Fibroblast of the aortic adventitia (primary cell): ENCODE data around the gene TAGLN2. TPM values are rescaled to one million over a fixed set of nuclear protein-coding genes. Genes with fewer than 3 reads are reported as not detected.

Source experiments
- DNase-seq: peaks from one replicate; pipeline ENCODE4 v3.0.0-alpha.2; 2010; ENCODE audit warnings: low read depth
- H3K4me3 ChIP-seq: 2 replicates; pipeline ENCODE4 v1.5.1; 2011; ENCODE audit warnings: low read depth, mild to moderate bottlenecking, control low read depth, low read length, moderate library complexity
- total RNA-seq: library from RNA; depleted of rRNA; stranded (reverse); fragments of >200 nt; gene quantifications from 2 replicates; pipeline ENCODE4 v1.2.3, GENCODE V29; 2012; ENCODE audit warnings: low replicate concordance
- TF ChIP-seq, protein P1 (sequence below): IDR thresholded peaks from 2 replicates; pipeline ENCODE4 v1.5.1; 2011; ENCODE audit warnings: mild to moderate bottlenecking, low read length, control low read depth, inconsistent platforms; ENCODE audit not compliant: insufficient read depth

Gene TAGLN2
- total RNA-seq, 1 donor = 228 TPM

DNA sequence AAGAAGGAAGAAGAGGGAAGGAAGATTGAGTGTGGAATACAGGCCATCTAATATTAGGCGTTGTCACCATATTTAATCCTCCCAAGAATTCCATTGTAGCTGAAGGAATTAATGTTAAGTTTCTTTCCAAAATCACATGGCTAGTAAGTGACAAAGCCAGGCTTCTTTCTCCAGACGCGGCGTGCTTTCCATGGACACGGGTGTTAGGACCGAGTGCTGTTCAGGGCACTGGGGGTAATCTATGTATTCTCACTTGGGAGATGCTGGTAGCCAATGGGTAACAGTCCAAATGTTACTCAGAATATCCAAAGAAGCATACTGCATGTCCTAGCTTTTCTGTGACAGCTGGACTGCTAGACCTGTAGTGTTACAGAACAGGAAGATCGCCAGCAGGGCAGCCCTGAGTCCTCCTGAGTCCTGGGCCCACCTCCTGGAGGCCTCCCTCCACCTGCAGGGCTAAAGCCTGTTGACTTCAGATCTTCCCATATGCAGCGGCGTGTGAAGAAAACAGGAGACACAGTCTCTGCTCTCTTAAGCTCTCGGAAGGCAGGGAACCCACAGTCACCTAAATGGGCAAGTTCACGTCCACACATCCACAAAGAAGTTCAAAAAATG lies 14.8 kb upstream of the TAGLN2 start:
- H3K4me3 ChIP-seq = no peak overlapping the region
- DNase-seq = no peak

DNA sequence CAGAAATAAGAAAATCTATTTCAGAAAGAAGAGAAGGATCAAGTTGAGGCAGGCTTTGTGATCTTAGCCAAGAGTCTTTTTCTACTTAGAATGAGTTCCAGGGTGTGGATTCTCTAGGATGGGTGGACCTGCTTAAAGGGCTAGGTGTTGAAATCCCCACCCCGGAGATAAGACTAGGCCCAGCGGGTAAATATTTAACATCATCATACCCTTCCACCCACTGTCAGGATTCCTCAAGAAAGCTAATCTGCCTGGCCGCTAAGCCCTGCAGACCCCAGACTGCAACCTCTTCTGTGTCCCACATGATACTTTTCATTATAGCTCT lies 14.3 kb upstream of the TAGLN2 start:
- no peak overlapping the region for H3K4me3 ChIP-seq

More for the DNA sequence above, 14.8 kb upstream of the TAGLN2 start:
- TF ChIP-seq, protein P1, sequence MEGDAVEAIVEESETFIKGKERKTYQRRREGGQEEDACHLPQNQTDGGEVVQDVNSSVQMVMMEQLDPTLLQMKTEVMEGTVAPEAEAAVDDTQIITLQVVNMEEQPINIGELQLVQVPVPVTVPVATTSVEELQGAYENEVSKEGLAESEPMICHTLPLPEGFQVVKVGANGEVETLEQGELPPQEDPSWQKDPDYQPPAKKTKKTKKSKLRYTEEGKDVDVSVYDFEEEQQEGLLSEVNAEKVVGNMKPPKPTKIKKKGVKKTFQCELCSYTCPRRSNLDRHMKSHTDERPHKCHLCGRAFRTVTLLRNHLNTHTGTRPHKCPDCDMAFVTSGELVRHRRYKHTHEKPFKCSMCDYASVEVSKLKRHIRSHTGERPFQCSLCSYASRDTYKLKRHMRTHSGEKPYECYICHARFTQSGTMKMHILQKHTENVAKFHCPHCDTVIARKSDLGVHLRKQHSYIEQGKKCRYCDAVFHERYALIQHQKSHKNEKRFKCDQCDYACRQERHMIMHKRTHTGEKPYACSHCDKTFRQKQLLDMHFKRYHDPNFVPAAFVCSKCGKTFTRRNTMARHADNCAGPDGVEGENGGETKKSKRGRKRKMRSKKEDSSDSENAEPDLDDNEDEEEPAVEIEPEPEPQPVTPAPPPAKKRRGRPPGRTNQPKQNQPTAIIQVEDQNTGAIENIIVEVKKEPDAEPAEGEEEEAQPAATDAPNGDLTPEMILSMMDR = no peak

DNA sequence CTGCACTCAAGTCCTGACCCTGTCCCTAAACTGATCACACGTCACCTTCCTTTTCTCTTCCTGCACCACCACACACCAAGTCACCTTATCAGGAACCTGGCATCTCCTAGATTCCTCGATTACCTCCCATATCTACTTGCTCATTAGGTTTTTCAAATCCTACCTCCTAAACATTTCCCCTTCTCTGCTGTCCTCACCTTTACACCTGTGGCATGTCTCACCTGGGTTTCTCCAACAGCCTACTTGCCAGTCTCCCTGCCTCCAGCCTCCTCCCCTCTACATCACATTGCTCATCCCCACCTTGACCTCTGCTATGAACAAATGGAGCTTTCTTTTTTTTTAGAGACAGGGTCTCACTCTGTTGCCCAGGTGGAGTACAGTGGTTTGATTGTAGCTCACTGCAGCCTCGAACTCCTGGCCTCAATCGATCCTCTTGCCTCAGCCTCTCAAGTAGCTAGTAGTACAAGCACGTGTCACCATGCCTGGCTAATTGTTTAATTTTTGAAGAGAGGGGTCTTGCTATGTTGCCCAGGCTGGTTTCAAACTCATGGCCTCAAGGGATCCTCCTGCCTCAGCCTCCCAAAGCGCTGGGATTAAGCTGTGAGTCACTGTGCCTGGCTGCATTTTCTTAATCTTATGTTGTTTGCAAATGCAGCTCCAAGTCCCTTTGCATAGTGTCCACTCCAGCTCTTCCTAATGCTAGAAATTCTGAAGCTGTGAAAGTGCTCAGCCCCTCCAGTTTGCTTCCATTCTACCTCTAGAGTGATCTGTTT lies 13.8 kb upstream of the TAGLN2 start:
- no peak for DNase-seq
- no peak overlapping the region for H3K4me3 ChIP-seq
- TF ChIP-seq, protein P1 = no peak

More for the DNA sequence above, 14.3 kb upstream of the TAGLN2 start:
- no peak for DNase-seq
- TF ChIP-seq, protein P1 = no peak

GRCh38 chr1:159938211-159938852 lies 13.0 kb upstream of the TAGLN2 start:
- DNase-seq = no peak
- no peak overlapping the region for H3K4me3 ChIP-seq
- TF ChIP-seq, protein P1 = no peak

DNA sequence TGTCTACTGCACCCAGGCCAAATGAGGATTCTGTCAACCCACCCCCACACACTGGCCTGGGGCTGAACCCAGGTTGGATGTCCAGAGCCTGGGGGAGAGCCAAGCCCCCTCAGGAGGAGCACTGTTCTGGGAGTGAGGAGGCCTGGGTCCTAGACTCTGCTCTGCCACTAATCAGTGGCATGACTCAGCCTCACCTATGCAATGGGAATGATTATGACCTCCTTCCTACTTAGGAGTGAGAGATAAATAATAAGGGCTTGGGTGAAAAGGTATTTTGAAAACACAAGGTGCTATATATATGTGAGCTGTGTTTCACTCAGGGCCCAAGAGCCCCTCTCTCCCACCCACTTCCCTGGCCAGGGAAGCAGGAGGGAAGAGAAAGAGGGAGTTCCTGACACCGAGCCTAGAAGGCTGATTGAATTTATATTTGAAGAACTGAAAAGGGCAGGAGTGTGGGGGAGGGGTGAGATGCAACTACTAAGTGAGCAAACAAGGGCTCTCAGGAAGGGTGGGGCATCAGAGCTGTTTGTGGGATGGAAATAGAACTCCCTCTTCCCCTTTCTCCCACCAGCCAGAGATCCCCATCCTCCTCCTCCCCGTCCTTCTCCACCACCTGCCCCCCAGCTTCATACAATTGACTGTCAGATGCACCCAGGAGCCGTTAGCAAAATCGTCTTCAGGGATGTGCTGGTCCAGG lies 11.9 kb upstream of the TAGLN2 start:
- TF ChIP-seq, protein P1 = no peak
- no peak for DNase-seq
- H3K4me3 ChIP-seq = no peak overlapping the region

GRCh38 chr1:159936273-159936904 lies 11.1 kb upstream of the TAGLN2 start:
- no peak overlapping the region for H3K4me3 ChIP-seq
- TF ChIP-seq, protein P1 = peak; percentile 98
- DNase-seq = peak; percentile 57
